GM12874 (cell line): Measurements from ENCODE around the gene PERM1.

Experiments used
- TF ChIP-seq, protein P1 (sequence below): IDR thresholded peaks from 2 replicates; pipeline ENCODE4 v1.5.1; 2011; ENCODE audit warnings: low read depth, mild to moderate bottlenecking, control low read depth, low read length, moderate library complexity; ENCODE audit not compliant: insufficient read depth

Gene PERM1, protein sequence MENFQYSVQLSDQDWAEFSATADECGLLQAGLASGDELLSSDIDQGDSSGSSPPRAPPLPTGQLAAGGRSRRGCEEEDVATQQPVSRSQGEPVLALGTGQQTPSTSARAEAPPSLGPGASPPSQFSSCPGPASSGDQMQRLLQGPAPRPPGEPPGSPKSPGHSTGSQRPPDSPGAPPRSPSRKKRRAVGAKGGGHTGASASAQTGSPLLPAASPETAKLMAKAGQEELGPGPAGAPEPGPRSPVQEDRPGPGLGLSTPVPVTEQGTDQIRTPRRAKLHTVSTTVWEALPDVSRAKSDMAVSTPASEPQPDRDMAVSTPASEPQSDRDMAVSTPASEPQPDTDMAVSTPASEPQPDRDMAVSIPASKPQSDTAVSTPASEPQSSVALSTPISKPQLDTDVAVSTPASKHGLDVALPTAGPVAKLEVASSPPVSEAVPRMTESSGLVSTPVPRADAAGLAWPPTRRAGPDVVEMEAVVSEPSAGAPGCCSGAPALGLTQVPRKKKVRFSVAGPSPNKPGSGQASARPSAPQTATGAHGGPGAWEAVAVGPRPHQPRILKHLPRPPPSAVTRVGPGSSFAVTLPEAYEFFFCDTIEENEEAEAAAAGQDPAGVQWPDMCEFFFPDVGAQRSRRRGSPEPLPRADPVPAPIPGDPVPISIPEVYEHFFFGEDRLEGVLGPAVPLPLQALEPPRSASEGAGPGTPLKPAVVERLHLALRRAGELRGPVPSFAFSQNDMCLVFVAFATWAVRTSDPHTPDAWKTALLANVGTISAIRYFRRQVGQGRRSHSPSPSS

DNA sequence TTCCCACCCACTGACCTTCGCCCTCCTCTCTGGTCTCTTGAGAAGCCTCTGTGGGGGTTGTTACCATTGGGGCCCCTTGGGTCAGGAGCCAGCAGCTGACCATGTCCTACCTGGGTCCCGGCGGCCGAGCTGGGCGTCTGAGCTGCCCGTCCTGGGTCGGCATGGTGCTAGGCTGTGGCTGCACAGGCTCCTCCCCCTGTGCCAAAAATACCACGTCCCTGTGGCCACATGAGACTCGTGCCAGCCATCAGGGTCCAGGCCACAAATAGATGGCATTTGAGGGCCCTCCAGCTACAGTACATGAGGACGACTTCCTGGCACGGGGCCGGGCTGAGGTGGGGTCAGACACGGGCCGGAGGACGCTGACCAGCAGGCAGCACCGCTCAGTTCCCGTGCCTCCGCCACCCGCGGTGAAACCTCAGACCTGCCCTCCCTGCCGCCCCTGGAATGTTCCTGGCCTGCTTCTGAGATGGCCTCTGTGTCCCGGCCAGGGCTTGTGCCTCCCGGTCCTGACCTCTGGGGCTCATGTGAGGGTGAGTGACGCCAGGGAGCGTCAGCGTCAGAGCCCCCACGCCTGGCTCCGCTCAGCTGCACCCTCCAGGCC lies at the start of gene PERM1:
TSS of gene PERM1 (minus strand) at position 139 of the 604 bp plus-strand sequence. CDS start 1,064 bp downstream, outside the sequence.
- TF ChIP-seq, protein P1, sequence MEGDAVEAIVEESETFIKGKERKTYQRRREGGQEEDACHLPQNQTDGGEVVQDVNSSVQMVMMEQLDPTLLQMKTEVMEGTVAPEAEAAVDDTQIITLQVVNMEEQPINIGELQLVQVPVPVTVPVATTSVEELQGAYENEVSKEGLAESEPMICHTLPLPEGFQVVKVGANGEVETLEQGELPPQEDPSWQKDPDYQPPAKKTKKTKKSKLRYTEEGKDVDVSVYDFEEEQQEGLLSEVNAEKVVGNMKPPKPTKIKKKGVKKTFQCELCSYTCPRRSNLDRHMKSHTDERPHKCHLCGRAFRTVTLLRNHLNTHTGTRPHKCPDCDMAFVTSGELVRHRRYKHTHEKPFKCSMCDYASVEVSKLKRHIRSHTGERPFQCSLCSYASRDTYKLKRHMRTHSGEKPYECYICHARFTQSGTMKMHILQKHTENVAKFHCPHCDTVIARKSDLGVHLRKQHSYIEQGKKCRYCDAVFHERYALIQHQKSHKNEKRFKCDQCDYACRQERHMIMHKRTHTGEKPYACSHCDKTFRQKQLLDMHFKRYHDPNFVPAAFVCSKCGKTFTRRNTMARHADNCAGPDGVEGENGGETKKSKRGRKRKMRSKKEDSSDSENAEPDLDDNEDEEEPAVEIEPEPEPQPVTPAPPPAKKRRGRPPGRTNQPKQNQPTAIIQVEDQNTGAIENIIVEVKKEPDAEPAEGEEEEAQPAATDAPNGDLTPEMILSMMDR: no peak

DNA sequence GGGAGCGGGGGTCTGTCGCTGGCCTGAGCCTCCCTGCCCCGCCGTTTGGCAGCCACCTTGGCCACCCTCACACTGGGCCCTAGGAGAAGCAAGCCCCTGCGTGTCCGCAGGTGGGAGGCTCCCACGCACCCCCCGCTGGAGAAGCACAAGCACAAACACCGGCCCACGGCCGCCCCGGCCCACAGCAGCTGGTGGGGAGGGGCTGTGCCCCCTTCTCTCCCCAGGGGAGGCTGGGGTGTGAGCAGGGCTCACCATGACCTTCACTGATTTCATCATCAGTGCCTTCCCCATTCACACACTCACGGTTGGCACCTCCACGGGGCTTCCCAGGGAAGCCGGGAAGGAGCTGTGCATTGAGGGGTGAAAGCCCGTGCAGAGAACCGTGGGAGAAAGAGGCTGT lies 45.9 kb upstream of the PERM1 start:
- TF ChIP-seq, protein P1: no peak

DNA sequence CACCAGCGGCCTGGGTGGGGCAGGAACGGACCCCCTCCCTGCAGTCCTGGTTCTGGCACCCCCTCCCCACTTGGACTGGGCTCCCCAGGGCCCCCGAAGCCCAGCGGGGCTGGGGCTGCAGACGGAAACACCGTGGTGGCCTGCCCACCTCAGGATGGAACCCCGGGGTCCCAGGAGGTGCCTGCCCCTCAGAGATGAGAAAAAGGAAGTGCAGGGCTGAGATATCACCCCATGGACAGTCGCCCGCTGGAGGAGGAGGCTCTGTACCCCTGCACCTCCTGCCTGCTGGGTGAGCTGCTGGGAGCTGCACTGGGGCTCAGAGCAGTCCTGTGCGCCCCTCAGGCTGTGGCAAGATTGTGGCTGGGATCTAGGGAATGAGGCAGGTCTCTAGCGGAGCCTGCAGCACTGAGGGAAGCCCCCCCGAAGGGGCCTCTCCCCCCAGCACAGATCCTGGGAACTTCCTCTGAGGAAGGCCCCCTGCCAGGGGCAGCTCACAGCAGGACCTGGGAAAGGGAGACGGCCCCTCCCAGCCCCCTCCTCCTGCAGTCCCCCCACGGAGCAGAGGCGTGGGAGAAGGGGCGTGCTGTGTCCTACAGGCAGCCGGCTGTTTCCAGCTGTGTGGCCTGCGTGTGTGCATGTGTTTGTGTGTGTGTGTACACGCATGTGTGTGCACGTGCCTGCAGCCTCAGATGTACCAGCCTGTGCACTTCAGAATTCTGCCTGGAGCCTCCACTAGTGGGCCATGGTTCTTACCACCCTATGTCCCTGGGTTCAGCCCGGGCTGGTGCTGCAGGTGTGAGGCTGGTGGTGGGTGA lies 44.9 kb upstream of the PERM1 start:
- TF ChIP-seq, protein P1: no peak

DNA sequence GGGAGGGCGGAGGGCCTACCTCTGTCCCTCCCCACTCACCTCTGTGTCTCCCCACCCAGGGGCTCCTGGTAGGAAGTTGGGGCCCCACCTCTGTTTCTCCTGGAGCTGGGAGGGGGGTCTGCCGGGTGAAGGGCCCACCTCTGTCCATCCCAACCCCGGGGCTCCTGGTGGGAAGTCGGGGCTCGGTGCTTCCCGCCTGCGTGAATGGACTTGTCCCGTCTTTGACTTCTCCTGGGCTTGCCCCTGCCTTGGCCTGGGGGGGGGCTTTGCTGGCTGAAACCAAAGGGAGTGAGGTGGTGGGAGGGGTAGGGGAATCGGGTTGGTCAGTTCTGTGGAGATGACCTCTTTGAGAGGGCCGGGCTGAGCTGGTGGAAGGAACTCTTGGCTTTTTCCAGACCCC lies 43.8 kb upstream of the PERM1 start:
- TF ChIP-seq, protein P1: no peak

DNA sequence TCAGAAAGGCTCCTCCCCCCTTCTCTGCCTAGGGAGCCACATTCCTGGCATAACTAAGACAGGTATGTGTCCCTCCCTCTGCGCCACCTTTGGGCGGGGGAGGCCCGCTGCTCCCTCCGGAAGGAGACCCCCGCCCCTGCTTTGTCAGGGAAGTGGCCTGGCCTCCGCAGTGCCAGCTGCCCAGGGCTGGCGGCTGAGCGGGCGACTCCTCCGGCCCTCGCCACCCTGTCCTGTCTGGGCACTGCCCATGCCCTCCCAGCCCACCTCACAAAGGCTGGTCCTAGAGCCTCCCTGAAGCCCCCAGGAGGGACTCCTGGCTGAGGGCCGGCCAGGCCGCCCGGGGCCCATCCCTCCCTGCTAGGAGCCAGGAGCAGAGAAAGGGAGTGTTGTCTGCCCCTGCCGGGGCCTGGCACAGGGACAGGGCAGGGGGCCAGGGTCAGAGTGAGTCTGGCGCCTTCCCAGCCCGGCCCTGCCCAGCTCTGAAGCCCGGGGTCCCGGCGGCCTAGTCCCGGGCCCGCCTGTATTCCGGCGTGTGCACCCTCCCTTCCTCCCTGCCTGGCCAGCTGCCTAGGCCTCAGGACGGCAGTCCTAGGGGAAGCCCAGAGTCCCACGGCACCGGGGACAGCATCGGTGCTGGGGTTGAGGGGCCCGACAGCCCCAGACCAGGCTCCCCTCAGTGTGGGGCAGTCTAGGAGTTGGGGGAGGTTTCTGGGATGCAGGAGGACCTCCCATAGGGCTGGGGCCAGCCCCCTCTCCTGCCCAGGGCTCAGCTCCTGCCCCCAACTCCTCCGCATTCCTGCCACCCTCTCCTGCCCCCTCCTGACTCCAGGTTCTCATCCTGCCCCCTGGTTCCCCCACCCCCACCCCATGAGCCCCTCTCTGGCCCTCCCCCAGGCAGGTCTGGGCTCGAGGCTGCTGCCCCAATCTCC lies 43.1 kb upstream of the PERM1 start:
- TF ChIP-seq, protein P1: no peak

DNA sequence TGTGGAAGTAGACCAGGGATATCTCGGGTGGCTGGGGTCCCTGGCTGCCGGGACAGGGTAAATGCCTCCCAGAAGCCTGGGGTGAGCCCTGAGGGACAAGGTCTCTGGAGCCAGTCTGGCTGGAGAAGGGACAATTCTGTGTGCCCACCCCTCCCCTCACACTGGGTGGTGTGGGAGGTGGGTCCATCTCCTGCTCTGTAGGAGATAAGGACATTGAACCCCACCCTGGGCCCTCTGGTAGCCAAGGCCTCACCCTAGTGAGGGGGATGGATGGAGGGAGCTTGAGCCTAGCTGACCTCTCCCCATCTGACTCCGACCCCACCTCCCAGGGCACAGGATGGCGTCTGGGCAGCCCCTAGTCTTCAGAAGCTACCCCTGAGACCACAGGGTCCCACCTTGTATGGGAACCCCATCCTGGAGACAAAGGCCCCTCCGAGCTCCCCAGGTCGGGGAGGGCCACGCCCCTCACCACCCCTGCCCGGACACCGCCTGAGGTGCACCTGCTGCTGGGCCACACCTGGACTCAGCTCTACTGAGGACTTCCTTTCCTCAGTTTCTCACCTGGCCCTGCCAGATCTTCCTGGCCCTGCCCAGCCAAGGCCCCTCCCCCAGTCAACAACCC lies 42.4 kb upstream of the PERM1 start:
- TF ChIP-seq, protein P1: no peak
